Left kidney (tissue), 2 donors: ENCODE results near the gene ELN. TPM values are rescaled to one million over a fixed set of nuclear protein-coding genes. Genes with fewer than 3 reads are reported as not detected.

Experiments
- DNase-seq: peaks from one replicate; pipeline ENCODE4 v3.0.0-alpha.2; 2013
- polyA plus RNA-seq: library from polyadenylated mRNA; unstranded; fragments of 120-200 nt; gene quantifications from one replicate; pipeline ENCODE4 v1.2.1, GENCODE V29; 2013; ENCODE audit not compliant: insufficient read length

ELN gene
- polyA plus RNA-seq, 1 donor, result 46.4 TPM

- no peak for DNase-seq
Observed at GRCh38 chr7:74093671-74094223, 65.8 kb downstream of the ELN start.

DNA sequence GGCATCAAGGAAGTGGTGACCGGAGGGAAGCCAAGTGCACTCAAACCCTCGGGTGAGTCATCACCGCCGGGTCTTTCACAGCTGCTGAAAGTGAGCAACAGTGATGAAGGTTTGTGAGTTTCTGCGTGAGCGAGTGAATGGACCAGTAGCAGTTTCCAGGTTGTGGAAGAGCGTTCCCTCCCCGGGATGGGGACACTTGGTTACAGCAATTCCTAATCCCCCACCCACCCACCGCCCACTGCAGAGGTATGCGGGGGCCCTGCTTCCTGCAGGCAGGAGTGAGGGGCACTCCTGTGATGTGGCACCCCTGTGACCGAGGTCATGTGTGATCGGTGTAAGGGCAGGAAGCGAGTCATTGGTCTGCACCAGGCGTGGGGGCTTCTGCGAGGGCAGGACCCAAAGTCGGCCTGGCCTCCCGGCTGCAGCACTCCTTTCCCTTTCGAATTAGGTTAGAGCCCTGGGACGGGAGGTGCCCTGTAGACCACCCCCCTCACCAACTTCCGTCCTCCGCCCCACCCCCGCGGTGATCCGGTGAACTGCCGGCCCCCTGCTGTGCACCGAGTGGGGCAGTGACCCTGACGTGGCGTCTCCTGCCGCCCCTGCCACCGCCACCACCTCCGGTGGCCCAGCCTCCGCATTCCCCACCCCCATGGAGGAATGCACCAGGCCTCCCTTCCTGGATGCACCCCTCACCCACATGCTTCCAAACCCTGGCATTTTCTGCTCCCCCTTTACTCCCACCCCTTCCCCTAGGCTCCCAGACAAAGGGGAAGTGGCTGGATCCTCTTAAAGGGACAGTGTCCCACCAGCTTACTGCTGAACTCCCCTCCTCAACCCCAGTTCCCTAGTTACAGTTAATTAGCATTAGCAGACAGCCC is 66.5 kb downstream of the ELN start:
- DNase-seq, result peak; percentile 62

GRCh38 chr7:74095135-74095534 is 67.2 kb downstream of the ELN start:
- DNase-seq, result no peak

DNA sequence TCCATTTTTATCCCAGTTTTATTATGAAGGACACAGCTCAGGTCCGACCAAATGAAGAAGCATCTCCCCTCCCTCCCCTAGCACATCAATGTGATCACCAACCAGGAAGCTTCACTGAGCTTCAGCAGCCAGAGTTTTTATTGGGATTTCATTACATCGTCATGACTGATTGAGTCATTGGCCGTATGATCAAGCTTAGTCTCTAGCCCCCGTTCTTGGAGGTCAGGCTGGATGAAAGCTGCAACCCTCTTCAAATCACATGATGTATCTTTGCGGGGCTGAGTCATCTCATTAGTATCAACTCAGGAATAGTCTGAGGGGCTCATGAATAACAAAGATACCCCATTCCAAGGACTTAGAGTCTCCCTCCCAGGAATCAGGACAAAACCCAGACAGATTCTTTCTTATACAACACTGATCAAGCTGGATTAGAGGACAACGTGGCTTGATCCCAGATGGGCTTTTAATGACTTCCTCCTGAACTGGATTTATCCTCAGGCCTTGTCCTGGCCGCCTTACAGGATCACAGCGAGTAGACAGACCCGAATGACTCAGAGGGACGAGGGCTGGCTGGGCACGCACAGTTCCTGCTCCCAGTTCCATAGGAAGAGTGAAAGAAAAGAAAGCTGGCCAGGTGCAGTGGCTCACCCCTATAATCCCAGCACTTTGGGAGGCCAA is 70.1 kb downstream of the ELN start:
- DNase-seq, result no peak

DNA sequence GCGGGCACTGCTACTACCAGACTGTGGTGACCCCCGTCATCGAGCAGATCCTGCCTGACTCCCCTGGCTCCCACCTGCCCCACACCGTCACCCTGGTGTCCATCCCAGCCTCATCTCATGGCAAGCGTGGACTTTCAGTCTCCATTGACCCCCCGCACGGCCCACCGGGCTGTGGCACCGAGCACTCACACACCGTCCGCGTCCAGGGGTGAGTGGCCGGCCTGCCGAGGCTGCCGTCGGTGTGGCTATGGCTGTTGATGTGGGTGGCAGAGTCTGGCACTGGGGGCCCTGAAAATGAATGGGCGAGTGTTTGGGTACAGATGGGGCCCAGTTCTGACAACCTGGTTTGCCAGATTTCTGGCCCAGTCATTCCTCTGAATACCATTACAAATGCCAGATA is 71.1 kb downstream of the ELN start:
- no peak for DNase-seq

DNA sequence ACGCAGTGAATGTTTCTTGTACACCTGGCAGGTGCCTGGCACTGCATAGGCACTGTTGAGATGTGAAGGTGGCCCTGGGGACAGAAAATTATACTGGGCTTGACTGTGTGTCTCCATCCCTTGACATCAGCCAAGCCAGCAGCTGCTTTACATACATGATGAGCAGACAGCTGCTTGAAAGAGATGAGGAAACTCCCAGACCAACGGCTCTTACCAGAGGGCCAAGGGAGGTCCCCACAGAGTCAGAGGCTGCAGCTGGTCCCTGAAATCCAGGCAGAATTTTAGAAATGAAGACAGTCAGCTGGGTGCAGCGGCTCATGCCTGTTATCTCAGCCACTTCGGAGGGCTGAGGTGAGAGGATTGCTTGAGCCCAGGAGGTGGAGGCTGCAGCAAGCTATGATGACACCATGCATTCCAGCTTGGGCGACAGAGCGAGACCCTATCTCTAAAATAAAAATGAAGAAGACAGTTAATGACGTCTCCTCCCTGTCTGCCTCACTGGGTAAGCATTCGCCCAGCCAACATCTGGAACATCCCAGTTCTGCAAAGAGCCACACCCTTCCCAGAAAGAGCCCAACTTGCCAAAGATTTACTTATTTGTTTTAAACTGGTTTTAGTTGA is 73.2 kb downstream of the ELN start:
- no peak for DNase-seq

DNA sequence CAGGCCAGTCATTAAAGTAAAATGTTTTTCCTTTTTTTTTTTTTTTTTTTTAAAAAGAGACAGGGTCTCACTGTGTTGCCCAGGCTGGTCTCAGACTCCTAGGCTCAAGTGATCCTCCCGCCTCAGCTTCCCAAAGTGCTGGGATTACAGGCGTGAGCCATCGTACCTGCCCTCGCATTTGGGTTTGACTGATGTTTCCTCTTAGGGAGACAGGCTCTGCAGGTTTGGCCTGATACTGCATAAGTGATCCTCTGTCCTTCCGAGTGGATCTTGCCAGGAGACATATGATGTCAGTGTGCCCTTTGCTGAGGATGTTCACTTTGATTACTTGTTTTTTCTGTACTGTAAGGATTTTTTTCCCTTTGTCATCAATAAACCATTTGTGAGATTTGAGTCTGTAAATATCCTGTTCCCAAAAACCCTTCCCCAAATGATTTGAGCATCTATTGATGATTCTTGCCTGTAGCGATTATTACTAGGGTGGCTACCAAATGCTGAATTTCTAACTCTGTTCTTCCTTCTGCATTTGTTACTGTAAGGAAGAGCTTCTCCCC is 75.3 kb downstream of the ELN start:
- DNase-seq, result no peak

GRCh38 chr7:74104702-74105101 is 76.7 kb downstream of the ELN start:
- DNase-seq, result peak; percentile 29

- no peak for DNase-seq
Observed at GRCh38 chr7:74105992-74106391, 78.0 kb downstream of the ELN start.

GRCh38 chr7:74106846-74107245 is 78.9 kb downstream of the ELN start:
- no peak for DNase-seq

DNA sequence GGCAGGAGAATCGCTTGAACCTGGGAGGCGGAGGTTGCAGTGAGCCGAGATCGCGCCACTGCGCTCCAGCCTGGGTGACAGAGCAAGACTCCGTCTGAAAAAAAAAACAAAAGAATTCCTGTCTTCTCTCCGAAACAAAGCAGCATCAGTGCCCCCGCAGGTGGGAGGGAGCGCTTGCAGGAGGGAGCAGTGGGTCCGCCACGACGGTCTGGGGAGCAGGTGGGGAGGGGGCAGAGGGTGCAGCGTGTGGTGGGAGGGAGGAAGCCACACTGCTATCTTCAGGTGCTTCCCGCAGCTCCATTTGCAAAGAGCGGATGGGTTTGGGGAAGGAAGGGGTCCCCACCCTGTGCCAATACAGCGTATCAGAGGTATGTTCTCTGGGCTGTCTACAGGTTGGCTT is 87.4 kb downstream of the ELN start:
- DNase-seq, result no peak

DNA sequence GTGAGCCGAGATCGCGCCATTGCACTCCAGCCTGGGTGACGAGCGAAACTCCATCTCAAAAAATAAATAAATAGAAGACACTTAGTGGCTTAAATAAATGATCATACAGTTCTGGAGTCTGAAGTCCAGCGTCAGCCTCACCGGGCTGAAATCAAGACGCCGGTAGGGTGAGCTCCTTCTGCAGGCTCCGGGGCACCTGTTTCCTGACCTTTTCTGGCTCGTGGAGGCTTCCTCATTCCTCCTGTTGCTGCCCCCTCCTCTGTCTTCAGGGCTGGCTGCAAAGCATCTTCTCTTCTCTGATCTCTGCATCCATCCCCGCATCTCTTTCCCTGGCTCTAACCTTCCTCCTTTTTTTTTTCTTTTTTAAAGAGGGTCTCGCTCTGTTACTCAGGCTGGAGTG is 88.4 kb downstream of the ELN start:
- DNase-seq, result no peak

Other genes with a start within 250 kb of the ELN start
- gene CLDN4, start 197.2 kb upstream of the ELN start, polyA plus RNA-seq, result 56.5 TPM
- gene METTL27, start 185.7 kb upstream of the ELN start, polyA plus RNA-seq, result 5.1 TPM
- 0.27 TPM for gene TMEM270, start 167.0 kb upstream of the ELN start, polyA plus RNA-seq
- 21.7 TPM for gene LIMK1, start 55.6 kb downstream of the ELN start, polyA plus RNA-seq
- 294 TPM for gene EIF4H, start 146.2 kb downstream of the ELN start, polyA plus RNA-seq
- gene LAT2, start 181.8 kb downstream of the ELN start, polyA plus RNA-seq, result 3.5 TPM
- 39.1 TPM for gene RFC2, start 226.2 kb downstream of the ELN start, polyA plus RNA-seq